Skin epidermis (tissue), 12 donors: ENCODE measurements around the gene KLHL22.
"Not testable (repeated sequence)": the region's sequence is repeated elsewhere in the genome, so short reads cannot be mapped to it uniquely, and the experiment has no call there.

ENCODE experiments used
- H3K27ac ChIP-seq, 21 experiments: fragments of 200-600 bp; sonication (generic) in 11 of 21; one replicate each; pipeline ENCODE4 v1.5.0; 2020; ENCODE audit warnings: mild to moderate bottlenecking in 3 of 21, inconsistent platforms in 2 of 21, moderate library complexity in 2 of 21
- H3K4me3 ChIP-seq, 7 experiments: fragments of 200-600 bp; sonication (generic) in 2 of 7; one replicate each; pipeline ENCODE4 v1.5.0; 2020; ENCODE audit warnings: inconsistent platforms in 2 of 7, mild to moderate bottlenecking in 2 of 7, moderate library complexity in 1 of 7

Gene KLHL22, protein sequence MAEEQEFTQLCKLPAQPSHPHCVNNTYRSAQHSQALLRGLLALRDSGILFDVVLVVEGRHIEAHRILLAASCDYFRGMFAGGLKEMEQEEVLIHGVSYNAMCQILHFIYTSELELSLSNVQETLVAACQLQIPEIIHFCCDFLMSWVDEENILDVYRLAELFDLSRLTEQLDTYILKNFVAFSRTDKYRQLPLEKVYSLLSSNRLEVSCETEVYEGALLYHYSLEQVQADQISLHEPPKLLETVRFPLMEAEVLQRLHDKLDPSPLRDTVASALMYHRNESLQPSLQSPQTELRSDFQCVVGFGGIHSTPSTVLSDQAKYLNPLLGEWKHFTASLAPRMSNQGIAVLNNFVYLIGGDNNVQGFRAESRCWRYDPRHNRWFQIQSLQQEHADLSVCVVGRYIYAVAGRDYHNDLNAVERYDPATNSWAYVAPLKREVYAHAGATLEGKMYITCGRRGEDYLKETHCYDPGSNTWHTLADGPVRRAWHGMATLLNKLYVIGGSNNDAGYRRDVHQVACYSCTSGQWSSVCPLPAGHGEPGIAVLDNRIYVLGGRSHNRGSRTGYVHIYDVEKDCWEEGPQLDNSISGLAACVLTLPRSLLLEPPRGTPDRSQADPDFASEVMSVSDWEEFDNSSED

DNA sequence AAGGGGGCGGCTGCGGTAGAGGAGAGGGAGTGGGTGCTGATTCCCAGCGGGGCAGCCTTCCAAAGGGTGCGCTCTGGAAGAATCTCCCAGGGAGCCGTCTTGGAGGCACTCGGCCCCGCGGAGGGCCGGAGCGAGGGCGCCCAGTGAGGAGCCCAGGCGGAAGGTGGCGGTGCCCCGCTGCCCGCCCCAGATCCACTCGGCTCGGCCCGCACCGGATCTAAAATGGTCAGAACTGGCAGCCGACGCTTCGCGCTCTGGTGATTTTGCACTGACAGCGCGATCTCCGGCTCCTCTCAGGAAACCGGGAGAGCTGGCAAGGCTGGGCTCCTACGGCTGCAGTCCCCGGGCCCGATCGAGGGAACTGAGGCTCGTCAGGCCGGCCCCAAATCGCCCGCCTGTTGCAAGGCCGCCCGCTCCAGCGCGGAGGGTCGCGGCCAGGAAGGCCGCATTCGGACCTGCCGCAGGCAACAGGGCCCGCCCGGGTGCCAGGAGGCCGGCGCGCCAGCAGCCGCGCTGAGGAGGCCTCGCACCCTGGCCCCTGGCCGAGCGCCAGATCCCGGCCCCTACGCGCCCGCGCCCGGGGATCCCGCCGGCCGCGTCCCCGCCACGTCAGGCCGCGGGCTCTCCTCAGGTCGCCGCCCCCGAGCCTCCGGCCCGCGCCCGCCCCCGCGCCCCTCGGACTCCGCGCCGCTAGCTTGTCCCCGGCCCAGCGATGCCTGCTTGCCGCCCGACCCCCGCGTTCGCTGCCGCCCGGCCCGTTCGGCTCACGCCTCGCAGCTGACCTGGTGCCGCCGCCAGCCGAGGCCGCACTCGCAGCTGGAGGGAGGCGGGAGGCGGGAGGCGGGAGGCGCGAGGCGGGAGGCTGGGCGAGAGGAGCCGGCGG is at the start of gene KLHL22:
Gene KLHL22, minus strand, starts transcription at position 818 of the 883 bp plus-strand sequence. CDS start 6,584 bp downstream, outside the sequence.
- Histone ChIP-seq H3K4me3 (peak within 1 kb of the TSS; percentile 61 to 76 (median 70)), H3K27ac (peak within 1 kb of the TSS; percentile 63 to 94 (median 89))

GRCh38 chr22:20545318-20545634 is 49.7 kb upstream of the KLHL22 start:
- not testable (repeated sequence) for H3K27ac ChIP-seq, H3K4me3 ChIP-seq

DNA sequence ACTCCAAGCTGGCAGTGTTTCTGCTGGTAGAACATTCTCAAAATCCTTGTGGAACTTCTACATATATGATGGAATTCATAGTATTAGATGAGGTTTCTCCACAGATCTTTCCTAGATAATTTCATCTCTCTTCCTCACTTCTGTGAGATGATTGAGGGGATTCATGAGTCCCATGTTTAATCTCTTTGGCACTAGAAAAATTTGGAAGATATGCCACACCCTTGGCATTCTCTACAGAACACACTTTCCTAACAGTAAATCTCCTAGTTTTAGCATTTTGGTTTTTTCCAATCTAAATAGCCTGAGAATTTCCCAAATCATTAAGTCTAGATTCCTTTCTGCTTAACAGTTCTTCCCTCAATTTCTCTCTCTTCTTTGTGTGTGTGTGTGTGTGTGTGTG is 47.1 kb upstream of the KLHL22 start:
- H3K4me3 ChIP-seq = no peak overlapping the region
- no peak overlapping the region for H3K27ac ChIP-seq

GRCh38 chr22:20542055-20542454 is 46.5 kb upstream of the KLHL22 start:
- Histone ChIP-seq H3K4me3 (no peak overlapping the region), H3K27ac (no peak overlapping the region)

DNA sequence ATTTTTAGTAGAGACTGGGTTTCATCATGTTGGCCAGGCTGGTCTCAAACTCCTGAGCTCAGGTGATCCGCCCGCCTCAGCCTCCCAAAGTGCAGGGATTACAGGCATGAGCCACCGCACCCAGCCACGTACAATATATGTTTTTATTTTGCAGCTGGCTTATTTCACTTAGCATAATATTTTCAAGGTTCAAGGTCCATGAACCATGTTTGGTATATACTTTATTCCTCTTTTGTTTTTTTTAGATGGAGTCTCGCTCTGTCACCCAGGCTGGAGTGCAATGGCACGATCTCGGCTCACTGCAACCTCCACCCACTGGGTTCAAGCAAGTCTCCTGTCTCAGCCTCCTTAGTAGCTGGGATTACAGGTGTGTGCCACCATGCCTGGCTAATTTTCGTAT is 43.3 kb upstream of the KLHL22 start:
- H3K27ac ChIP-seq, H3K4me3 ChIP-seq: not testable (repeated sequence)

DNA sequence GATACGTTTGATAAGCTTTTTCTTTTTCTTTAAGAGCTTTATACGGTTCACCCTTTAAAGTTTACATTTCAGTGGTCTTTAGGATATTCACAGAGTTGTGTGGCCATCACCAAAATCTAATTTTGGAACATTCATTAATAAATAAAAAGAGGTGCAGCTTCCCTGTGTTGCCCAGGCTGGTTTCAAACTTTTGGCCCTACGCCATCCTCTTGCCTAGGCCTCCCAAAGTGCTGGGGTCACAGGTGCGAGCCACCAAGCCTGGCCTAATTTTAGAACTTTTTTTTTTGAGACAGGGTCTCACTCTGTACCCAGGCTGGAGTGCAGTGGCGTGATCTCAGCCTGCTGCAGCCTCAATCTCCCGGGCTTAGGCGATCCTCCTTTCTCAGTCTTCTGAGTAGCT is 42.4 kb upstream of the KLHL22 start:
- Histone ChIP-seq H3K27ac (no peak overlapping the region), H3K4me3 (no peak overlapping the region)

GRCh38 chr22:20537325-20537756 is 41.7 kb upstream of the KLHL22 start:
- H3K27ac ChIP-seq = peak overlapping the region in 1 of 21 experiments; percentile 27
- no peak overlapping the region for H3K4me3 ChIP-seq

DNA sequence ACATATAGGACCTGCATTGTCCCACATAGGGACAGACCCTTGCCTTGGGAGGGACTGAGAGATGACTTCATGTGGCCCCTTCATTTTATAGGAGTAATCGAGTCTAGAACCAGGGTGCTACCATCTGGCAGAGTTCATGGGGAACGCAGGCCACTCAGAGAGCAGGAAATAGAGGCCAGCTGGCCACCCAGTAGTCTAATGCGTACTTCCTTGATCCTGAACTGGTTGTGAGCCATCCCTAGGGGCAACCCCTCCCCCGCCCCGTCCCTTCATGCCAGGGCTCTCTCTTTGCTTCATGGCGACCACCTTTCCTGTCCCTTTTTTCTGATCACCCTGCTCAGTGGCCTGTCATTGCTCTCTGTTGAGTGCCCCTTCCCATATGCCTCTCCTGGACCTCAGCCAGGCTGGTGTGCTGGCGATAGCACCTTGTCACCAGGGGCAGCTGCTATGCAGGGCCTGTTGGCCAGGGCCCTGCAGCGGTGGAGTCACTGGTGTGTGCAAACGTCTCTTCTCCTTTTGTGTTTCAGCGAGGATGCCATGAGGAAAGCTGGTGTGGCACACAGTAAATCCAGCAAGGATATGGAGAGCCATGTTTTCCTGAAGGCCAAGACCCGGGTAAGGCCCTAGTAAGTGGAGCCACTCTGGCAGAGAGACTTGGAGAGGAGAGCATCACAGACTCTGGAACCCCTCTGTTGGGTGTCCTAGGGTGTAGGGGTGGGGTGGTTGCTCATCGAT is 41.2 kb upstream of the KLHL22 start:
- peak overlapping the region in 2 of 21 experiments; percentile 23 to 27 for H3K27ac ChIP-seq

GRCh38 chr22:20533879-20534265 is 38.3 kb upstream of the KLHL22 start:
- Histone ChIP-seq H3K27ac (peak overlapping the region in 13 of 21 experiments; percentile 2 to 91 (median 72)), H3K4me3 (no peak overlapping the region)

More for the DNA sequence above, 41.2 kb upstream of the KLHL22 start:
- no peak overlapping the region for H3K4me3 ChIP-seq

- Histone ChIP-seq H3K27ac (peak overlapping the region in 18 of 21 experiments; percentile 5 to 91 (median 82)), H3K4me3 (no peak overlapping the region)
Measured at GRCh38 chr22:20533095-20533878, 37.7 kb upstream of the KLHL22 start.

DNA sequence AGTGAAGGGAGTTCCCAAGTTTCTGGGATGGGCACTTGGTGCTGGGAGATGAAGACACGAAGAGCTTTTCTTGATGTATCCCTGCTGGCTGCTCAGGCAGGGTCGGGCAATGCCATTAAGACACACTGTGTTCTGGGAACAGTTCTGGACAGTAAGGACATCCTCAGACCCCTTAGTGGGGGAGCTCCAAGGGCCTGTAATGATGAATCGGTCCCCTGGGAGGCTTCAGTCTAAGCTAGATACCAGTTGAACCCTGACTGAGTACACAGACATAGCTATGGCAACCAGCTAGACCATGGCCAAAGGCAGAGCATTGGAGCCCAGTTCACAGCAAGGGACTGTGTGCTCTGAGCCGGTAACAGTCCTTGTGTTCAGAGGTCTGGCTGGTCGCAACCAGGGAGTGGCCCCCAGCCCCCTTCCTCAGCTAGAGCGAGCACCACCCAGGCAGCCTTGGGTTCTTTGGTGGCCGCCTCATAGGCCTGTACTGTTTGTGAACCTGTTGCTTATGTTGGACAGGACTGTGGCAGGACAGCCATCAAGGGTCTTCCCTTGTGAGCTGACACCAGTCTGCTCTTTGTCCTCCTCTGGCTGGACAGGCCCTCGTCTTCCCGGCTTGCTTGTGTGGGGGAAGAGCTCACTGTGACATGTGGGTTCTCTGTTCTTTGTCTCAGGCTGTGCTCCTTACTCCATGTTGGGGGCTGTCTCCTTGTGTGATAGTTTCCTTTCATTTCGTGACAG is 36.8 kb upstream of the KLHL22 start:
- H3K27ac ChIP-seq = peak overlapping the region in 20 of 21 experiments; percentile 20 to 91 (median 80)
- H3K4me3 ChIP-seq = no peak overlapping the region

DNA sequence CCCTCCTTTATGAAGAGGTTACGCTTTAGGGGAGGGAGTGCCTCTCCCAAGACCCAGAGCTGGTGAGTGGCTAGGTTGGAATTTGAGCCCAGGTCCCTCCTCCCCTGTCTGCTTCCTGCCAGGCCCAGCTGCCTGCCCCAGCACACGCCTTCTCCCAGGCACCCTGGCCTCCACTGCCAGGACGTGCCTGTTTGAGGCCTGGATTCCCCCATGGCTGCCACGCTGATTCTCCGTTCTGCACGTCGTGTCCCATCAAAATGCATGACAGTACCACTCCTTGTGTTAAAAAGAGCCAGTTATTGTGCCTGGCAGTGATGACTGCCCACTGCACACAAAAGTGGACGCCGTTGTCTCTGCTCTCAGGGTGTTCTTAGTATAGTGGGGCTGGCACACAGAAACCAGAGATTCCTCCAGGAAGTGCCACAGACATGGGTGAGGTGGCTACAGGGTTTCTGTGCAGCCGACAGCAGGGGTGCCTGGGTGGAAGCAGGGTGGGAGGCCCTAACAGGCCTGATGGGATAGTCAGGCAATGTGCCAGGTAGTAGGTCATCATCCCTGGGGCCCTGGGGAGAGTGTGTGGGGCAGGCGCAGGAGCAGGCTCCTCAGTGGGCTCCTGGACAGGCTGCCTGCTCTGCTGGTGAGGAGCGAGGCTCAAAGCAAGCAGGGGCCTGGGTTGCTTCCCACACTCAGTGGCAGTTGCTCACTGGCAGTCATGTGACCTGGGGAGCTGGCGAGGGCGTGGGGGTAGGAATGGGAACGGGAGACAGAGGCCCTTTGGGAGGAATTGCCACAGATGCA is 36.0 kb upstream of the KLHL22 start:
- peak overlapping the region in 20 of 21 experiments; percentile 65 to 91 (median 80) for H3K27ac ChIP-seq
- no peak overlapping the region for H3K4me3 ChIP-seq

DNA sequence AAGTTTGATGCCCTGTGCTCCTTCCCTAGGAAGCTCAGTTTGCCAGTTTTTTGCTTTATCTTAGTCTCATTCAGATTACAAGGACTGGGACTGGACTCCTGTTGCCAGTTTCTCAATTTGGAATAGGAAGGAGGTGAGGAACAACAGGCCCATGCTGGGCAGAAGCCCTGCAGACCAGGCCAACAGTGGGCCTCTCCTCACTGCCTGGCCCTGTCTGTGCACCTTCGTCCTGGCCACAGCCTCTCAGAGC is 35.5 kb upstream of the KLHL22 start:
- H3K4me3 ChIP-seq = no peak overlapping the region
- H3K27ac ChIP-seq = peak overlapping the region in 20 of 21 experiments; percentile 65 to 91 (median 80)

GRCh38 chr22:20530368-20531153 is 35.0 kb upstream of the KLHL22 start:
- no peak overlapping the region for H3K4me3 ChIP-seq
- peak overlapping the region; percentile 14 to 91 (median 80) for H3K27ac ChIP-seq

GRCh38 chr22:20528405-20528978 is 32.9 kb upstream of the KLHL22 start:
- no peak overlapping the region for H3K4me3 ChIP-seq
- H3K27ac ChIP-seq = no peak overlapping the region

GRCh38 chr22:20526628-20527355 is 31.2 kb upstream of the KLHL22 start:
- H3K27ac ChIP-seq = peak overlapping the region in 12 of 21 experiments; percentile 0 to 76 (median 48)

More at GRCh38 chr22:20526628-20527355, 31.2 kb upstream of the KLHL22 start:
- H3K4me3 ChIP-seq = no peak overlapping the region
